ENCODE results near the gene PGLYRP1.

The PGLYRP1 gene, protein sequence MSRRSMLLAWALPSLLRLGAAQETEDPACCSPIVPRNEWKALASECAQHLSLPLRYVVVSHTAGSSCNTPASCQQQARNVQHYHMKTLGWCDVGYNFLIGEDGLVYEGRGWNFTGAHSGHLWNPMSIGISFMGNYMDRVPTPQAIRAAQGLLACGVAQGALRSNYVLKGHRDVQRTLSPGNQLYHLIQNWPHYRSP

DNA sequence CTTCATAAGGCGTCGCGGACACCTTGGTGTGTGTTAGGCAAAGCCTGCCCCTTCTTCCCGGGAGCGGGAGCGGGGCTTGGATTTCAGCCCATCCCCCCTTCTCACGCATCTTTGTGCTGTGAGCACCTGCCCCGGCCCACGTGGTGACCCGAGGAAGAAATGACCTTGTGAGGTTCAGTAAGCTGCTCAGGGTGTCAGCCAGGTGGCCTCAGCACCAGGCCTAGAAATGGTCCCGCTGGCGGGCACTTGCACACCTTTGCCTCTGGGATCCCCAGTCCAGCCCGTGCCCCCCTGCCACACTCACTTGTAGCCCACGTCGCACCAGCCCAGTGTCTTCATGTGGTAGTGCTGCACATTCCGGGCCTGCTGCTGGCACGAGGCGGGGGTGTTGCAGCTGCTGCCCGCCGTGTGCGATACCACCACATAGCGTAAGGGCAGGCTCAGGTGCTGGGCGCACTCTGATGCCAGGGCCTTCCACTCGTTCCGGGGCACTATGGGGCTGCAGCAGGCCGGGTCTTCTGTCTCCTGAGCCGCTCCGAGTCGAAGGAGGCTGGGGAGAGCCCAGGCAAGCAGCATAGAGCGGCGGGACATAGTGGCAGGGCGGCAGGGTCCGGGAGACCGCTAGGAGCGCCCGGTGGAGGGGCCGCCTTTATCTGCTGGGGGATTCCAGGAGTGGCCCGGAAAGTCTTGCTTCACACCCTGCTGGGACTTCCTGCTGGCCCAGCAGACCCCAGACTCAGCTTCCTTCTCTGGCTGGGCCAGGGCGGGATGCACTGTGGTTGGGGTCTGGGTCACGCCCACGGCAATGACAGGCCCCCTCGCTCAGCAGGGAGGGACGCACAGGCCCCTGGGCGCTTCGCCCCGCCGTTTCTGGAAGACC is at the start of gene PGLYRP1:
Gene PGLYRP1 (minus strand): TSS at position 623 of the 880 bp plus-strand sequence. CDS start 32 bp downstream, at position 591.
- no peak for DNase-seq

DNA sequence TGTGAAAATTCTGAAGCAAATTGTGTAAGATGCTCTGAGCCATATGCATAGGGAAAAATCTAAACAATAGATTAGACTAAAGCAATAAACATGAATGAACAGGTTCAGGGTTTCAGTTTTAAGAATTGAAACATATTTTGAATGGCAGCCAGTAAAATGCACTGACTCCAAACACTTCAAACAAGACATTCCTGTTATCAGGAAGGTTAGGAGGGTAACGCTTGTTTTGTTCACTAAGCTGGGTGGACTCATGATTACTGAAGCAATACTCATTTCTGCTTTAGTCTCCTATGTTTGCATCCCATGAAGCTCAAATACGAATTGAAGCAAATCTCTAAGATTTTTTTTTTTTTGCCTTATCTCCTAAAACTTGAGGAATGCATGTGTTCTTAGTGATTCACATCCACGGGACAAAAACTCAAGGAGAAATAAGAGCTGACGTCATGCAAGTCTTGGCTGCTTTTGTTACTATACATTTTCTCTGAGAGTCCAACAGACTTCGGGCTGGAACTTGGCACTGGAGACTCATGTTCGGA is 47.0 kb upstream of the PGLYRP1 start:
- no peak for DNase-seq

DNA sequence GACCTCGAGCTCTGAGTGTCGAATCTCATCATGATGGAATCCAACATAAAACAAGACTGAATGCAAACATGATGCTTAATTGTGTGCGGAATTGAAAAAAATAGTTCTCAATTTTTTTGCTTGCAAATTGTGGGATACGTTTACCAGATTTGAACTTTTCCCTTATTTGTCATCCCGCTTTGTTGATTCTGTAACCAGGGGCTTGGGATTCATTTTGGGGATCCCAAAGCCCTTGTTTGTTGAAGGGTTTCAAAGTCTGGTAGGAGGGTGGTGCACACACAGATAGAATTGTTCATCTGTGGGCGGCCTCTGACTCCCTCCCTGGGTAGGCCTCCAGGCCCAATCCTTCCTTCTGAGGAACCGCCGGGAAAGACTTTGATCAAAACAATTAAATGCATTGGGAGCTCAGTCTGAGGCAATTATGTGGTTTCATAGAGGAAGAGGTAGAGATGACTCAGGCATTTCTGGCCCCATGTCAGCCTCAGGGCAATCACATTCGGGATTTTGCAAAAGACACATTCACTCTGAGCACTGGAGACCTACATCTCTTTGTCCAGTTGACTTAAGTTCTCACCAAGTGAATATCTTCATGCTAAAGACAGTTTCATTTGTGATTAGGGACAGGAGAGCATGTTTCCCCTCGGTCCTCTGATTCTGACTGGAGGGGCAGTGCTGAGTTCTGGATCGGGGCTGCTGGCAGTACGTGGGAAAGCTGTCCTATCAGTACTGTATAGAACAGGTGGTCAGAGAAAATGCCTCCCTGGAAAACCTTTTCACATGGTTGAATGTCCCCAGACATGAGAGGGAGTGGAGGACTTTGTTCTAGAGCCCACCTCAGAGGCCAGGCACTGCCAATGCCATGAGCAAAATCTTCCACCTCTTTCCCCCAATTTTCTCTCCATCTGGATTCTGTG is 45.7 kb upstream of the PGLYRP1 start:
- DNase-seq, result no peak

DNA sequence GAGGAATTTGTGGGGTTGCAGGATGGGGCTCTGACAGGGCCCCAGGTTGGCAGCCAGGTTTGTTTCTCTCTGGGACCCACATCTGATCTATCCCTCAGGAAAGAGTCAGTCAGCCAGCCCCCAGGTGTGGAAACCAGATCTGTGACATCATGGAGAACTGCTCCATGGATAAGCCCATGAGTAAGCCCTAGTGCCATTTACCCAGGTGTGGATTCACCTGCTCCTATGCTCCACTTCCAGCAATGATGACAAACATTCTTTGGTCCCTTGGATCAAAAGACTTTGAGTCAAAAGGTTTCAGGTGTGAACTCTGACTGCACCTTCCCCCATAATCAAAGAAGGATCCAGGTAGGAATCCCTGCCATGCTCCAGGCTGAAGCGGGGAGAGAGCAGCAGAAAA is 44.8 kb upstream of the PGLYRP1 start:
- no peak for DNase-seq

DNA sequence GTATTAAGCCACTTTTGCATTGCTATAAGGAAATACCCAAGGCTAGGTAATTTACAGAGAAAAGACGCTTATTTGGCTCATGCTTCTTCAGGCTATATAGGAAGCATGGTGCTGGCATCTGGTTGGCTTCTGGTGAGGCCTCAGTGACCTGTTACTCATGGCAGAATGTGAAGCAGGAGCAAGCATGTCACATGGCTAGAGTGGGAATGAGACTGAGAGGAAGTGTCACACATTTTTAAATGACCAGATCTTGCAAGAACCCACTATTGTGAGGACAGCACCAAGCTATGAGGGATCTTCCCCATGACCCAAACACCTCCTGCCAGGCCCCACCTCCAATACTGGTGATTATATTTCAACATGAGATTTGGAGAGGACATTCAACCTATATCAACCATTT is 43.6 kb upstream of the PGLYRP1 start:
- no peak for DNase-seq

DNA sequence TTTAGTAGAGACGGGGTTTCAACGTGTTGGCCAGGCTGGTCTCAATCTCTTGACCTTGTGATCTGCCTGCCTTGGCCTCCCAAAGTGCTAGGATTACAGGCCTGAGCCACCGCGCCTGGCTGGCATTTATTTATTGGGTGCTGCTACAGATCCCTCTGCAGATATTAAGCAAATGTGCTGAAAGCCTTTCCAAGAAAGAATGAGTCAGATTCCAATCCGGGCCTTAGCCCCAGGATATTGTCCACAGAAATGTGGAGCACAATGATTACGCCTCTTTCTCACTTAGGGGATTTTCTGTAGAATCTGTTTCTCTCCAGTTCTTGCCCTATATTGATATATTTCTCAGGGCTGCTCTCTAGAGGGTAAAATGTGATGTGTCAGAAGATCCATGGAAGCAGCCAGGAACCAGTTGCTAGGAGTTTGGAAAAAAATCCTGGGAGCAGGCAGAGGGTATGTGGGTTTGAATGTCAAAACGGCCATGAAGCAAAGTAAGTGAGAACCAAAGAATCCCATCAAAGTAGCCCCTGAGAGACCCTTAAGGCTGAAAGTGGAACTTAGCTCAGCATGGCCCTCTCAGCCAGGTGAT is 42.7 kb upstream of the PGLYRP1 start:
- no peak for DNase-seq

DNA sequence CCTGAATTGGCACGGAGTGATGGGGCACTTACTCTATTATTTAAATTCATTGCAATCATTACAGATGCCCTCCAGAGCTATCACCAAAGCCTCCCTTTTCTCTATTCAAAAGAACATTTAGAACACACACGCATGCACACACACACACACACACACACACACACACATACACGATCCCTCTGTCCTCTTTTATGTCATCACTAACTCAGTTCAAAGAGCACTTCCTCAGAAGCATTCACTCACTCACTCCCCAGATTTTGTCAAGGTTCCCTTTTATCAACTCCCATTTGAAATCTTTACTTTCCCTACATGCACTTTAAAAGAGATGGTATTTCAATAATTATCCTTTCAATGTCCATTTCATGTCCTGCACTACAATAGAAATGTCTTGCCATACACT is 40.3 kb upstream of the PGLYRP1 start:
- no peak for DNase-seq

DNA sequence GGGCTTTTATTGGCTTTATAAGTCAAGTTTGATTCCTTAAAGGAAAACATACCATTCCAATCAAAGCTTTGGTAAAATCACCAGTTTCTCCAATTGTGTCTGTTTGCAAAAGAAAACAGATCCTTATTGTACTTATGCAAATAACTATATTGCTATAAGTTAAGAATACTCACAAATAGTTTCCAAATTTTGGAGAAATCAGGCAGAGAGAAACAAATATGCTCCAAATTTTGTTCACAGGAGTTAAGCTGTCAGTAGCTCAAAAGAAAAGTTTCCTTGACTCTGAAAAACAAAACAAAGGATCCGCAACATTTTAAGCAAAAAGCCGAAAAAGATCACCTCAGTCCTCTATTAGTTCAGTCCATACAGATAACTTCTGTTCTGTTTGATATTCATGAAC is 37.2 kb upstream of the PGLYRP1 start:
- DNase-seq, result no peak

DNA sequence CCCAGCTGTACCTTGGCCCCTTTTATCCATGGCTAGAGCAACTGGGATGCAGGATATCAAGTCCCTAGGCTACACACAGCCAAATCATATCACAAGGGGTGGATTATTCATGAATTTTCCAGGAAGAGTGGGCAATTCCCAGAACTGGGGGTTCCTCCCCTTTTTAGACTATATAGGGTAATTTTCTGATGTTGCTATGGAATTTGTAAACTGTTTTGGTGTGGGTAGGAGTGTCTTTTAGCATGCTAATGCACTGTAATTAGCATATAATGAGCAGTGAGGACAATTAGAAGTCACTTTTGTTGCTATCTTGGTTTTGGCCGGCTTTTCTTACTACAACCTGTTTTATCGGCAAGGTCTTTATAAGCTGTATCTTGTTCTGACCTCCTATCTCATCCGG is 35.9 kb upstream of the PGLYRP1 start:
- DNase-seq, result no peak

DNA sequence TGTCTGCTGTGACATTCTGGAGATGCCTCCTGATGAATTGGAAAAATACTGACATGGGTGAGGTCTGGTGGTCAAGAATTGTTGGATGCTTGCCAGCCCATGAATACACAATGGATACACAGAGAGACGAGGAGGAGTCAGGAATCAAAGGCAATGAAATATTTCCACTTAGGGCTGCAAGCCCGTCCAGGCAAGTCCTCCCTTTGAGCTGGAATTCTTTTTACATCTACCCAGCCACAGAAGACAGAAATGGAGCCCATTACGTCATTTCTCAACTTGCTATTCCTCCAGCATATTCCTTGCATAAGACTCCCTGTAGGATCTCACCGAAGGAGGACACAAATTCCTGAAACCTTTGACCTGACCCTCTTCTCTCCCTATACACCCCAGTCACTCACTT is 33.7 kb upstream of the PGLYRP1 start:
- no peak for DNase-seq

DNA sequence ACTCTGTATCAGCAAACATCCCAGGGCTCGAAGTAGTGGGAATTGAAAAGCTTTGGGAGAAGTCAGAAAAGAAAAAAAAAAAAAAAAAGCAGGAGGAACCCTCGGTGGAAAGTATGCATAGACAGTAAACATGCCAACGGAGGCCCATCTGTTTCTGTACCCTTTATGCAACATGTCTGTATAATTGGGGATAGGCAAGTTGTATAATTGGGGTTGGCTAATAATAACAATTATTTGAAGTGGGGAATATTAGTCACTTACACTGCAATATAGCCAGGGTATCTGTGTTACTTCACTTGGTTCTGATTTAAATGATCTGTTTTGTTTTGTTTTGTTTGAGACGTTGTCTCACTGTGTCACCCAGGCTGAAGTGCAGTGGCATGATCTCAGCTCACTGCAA is 30.0 kb upstream of the PGLYRP1 start:
- no peak for DNase-seq

DNA sequence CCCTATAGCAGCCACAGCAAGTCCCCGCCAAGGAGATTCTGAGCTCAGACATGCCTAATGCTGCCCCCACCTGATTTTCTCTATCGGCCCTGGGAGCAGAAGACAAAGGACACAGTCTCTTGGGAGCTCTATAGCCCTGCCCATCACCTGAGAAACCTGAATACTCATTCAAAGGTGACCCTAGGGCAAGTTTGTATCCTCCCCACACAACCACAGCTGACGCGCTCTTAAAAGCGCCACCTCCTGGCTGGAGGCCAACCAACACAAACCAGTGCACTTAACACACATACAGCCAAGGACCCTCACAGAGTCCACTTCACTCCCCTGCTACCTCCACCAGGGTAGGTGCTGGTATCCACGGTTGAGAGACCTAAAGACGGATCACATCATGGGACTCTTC is 26.7 kb upstream of the PGLYRP1 start:
- DNase-seq, result no peak

DNA sequence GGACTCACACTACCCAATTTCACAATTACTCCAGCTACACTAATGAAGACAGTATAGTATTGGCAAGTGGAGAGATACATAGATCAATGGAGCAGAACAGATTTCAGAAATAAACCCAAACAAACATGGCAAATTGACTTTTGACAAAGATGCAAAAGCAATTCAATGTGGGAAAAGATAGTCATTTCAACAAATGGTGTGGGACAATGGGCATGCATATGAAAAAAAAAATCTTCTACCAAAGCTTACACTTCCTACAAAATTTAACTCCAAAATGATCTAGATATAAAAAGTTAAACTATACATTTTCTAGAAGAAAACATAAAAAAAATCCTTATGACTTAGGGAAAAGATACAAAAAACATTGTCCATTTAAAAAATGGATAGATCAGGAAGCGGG is 20.7 kb upstream of the PGLYRP1 start:
- no peak for DNase-seq

DNA sequence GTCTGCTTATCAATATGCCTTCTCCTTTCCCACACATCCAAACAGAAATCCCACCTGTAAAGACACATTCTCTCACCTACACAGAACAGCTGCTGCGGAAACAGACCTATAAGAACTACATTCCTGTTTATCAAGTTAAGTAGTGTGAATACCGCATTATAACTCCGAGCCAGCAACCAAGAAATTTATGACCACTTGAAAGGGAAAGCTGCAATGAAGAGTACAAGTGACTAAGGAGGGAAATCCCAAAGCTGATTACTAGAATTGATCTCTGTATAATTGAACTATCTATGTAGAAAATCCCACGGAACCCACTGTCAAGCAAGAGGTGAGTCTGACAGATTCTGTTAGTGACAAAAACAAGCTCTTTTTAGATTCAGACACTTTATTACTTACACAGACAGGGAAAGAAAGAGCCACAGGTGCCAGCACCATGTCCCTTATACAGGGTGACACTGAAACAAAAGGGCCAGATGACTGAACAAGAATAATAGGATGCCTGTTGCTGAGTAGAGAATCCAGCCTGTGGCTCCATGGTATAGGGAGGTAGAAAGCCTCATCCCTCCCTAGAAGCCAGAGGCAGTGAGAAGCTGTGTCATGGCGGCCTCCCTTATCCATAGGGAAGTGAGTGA is 19.5 kb upstream of the PGLYRP1 start:
- no peak for DNase-seq

DNA sequence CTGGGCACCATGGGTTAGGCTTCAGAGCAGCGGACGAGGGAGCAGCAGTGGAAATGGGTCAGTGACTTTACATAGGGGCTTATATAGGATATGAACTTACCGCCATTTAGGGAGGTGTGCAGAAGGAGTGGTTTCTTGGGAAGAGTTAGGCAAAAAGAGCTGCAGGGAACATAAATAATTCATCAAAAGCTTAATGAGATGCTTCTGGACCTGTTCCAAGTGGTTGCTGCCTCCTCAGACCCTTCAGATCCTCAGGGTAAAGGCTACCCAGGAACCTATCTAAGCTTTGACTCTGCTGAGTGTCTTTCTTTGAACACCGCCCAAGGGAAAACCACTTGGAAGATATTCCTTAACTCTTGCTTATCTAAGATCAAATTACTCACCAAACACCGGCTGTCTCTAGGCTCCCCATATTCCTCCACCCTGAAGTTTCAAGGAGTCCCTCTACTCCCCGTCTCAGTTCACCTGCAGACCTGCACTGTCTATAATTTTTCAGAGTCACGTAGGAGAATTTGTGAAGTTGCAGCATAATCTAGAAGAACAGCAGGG is 18.2 kb upstream of the PGLYRP1 start, which contains the start of gene IGFL4:
Gene IGFL4 (minus strand): TSS at position 51 of the 549 bp plus-strand sequence. CDS start 40 bp downstream, at position 11.
- no peak for DNase-seq

DNA sequence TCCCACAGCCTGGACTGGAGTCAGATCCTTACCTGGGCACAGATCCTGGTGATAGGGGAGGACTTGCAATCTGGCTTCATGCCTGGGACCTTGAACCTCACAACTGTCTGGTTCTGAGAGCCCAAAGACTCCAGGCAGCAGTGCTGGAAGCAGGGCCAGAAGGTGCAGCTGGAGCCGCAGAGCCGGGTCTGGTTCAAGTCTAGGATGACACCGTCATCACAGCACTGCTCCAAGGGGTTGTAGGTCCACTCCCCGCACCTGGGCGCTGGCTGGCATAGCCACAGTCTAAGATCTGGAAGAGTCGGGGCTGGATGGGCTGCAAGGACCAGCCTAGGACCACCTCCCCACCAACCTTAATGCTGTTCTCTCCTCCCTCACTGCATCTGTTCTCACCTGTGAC is 17.3 kb upstream of the PGLYRP1 start:
- no peak for DNase-seq

DNA sequence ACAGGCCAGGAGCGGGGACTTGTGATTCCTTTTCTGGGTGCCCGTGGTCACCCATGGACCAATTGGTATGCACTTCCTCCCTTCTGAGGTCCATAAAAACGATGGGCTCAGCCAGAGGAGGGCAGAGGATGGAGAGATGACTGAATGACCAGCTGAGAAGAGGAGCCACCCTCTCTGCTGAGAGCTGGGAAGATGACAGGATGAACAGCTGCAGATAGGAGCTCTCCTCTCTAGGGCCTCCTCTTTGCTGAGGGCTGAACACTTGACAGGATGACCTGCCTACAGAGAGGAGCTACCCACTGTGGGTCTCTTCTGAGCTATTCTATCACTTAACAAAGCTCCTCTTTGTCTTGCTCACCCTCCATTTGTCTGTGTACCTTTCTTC is 13.9 kb upstream of the PGLYRP1 start:
- DNase-seq, result no peak

DNA sequence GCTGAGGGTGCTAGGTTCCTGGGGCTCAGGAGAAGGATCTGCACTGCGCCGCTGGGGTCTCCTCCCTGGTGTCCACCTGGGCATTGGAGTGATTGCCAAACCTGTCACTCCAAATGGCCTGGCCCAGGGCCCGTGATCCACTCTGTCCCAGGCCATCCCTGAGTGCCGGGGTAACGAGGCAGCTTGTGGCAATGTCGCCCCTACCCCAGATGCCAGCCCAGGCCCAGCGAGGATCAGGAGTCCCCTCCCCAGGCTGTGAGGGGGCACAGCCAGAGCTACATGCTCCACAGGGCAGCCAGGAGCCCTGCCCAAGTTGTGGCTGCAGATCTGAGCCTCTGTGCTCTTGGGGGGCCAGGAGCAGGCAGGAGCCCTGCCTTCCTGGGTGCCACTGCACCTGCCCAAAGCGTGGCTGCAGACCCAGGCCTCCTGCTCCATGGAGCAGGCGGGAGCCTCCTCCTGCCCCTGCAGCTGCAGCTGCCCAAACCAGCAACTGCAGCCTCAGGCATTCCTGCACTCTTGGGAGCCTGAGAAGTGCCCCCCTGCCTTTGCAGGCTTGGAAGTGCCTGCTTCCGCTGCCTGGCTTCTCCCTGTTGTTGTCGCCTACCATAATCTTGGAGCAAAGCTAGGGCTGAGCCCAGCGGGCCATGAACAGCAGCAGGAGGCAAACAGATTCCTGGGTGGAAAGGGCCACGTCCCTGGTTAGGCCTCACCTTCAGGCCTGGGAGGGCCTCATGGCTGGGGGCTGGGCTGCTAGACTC is 13.3 kb upstream of the PGLYRP1 start:
- no peak for DNase-seq

DNA sequence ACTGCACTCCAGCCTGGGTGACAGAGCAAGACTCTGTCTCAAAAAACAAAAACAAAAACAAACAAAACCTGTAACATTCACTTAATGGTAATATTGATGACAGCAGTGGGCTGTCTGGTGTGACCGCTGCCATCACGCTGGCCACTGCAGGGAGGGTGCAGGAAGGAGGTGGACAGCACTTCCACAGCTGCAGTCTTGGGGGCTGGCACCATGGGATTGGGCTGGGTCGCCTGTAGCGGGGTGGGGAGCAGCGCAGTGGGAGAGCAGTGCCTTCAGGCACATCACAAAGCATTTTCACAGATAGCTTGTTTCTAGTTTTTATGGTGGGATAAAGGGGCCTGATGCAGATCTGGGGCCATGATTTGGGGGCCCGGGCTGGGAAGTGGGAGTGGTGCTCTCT is 12.7 kb upstream of the PGLYRP1 start:
- DNase-seq, result no peak

DNA sequence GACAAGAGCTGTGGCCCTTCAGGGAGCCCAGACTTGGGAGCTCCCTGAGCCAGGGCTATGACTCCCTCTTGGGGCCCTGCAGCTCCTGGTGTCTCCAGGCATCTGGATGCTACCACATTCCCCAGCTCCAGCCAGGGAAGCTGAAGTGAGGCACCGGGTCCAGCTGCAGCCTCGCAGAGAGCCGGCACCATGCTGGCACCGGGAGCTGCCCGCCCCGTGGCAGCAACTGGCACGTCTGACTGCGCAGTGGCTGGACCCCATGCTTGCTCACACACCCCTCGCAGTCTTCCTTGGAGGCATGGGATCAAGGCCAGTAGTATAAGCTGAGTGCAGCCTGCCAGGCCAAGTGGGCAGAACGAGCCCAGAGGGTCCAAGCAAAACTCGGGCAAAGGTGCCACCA is 10.5 kb upstream of the PGLYRP1 start:
- no peak for DNase-seq

DNA sequence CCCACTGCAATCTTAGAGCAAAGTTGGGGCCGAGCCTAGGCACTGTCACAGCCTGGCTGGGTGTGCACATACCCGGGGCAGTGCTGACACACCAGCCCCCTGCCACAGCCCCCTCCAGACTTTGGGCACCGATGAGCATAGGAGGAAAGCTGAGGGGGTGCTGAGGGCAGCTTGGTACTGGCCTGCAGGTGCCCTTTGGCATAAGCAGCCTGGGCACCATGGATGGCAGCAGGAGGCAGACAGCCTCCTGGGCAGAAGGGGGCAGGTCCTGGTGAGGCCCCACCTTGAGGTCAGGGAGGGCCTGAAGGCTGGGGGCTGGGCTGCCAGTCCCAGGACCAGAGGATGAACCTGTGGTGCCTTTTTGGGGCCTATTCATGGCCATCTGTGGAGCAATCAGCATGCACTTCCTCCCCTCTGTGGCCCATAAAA is 9.8 kb upstream of the PGLYRP1 start:
- no peak for DNase-seq

Data from CD4-positive, alpha-beta T cell treated with Interferon gamma for 1 hour (primary cell).